NCI-H2107 treated with DMSO at 0.1 percent for 48 hours (cell line): ENCODE data around the gene CWC27.

ENCODE experiments used
- DNase-seq: peaks from one replicate; lab custom pipeline; 2025; ENCODE audit not compliant: unreplicated experiment; lab: John Stamatoyannopoulos, UW

The CWC27 gene

DNA sequence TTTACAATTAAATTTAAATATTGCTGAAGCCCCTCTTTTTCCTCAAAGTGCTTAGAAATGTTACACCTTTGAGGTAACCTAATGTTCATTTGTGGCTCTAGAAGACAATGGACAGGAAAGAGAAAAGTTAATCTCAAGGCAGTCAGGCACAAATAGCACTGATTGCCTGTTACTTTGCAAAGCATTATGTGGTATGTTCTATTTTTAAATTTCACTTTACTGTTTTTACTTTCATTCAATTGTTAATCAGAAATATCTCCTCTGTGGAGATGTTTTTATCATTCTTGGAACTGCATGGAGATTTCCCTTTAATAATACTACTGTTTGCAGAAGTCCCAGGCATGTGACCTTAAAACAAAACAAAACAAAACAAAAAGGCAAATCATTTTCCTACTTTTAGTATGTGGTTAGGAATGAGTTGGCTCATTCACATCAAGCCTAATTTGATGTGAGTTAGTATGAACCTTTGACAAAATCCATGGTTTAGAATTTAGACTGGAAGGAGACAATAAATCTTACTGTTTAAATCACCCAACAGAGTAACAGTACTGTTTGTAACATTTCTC, 67.5 kb downstream of the CWC27 start:
- DNase-seq: no peak

DNA sequence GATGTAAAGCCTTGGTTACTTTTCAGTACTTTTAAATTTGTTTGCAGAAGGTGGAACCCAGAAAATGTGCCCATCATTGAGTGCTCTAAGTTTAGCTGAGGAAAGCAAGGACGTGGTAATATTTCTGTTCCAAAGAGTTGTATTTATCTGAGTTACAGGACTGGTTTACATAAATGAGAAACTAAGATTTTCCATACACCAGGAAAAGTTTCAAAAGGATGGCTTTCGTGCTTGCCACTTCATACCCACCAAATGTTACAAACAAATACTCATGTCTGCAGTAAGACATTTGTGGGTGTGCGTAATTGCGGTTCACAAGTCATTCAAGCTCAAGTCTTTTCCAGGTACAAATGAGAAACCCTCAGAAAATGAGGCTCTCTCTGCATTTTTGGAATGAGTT, 68.1 kb downstream of the CWC27 start:
- no peak for DNase-seq

DNA sequence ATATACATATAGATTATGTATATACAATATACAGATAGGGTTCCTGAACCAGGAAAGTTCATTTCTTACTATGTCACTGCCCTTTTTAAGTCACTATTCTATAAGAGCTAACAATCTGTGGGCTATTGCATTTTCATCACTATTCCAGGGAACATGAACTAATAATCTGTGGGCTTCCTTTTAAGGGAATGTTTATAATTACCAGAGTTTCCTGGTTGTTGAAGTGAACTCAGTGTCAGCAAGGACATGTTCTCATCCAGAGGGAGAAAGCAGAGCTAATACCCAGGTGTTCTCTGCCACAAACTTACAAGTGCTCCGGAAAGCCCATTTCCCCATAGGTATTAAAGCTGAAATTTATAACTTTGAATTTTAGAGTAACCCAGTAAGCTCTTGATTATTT, 69.6 kb downstream of the CWC27 start:
- no peak for DNase-seq

DNA sequence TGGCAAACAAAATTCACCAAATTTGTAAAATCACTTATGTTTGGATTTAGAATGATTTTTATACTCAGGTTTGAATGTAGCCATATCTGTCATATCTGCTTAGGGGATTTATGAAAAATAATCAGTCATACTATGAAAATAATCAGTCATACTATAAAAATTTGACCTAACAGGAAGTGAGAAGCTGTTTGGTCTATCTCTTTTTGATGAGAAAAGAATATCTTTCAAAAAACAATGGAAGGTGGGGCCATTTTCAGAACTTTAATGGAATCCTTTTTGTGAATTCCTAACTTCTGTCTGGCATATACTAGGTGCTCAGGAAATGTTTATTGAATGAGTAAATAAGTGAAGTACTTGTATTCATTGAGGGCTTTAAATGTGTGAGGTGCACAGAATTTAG, 70.1 kb downstream of the CWC27 start:
- DNase-seq: no peak

DNA sequence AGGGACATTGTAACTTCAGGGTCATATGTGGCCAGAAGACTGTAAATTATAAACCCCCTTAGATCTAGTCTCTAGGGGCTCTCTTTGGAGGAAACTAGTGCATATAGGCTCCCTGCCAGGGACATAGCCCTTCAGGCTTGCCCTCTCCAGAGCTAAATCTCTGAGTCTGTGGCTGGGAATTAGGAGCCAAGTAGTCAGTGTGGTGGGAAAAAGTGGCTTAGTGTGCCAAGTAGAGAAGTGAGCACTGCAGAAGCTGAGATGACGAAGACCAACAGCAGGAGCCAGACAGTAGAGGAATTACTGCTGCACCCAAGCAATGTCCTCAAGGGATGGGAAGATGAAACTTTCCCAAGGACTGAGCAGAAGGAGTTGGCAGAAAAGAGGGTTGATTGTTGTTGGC, 71.2 kb downstream of the CWC27 start:
- no peak for DNase-seq

DNA sequence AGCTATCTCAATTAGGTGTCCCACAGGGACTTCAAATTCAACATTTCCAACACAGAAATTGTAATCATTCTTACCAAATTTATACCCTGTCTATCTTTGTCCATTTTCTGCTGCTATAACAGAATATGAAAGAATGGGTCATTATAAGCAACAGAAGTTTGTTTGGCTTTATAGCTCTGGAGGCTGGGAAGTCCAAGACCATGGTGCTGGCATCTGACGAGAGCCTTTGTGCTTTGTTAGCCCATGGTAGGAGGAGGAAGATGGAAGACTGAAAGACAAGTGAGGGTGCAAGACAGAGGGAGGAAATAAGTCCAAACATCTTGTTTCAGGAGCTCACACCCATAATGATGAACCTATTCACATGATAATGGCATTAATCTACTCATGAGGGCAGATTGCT, 72.2 kb downstream of the CWC27 start:
- DNase-seq: no peak

DNA sequence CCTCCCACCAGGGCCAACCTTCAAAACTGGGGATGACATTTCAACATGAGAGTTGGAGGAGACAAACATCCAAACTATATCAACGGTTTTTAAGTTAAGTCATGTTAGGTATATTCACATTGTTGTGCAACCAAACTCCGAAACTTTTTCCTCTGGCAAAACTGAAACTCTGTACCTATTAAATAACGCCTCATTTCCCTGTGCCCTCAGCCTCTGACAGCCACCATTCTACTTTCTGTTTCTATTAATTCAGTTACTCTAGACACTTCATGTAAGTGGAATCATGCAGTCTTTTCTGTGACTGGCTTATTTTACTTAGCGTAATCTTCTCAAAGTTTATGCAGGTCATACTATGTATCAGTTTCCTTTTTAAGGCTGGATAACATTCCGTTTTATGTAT, 85.0 kb downstream of the CWC27 start:
- DNase-seq: no peak

DNA sequence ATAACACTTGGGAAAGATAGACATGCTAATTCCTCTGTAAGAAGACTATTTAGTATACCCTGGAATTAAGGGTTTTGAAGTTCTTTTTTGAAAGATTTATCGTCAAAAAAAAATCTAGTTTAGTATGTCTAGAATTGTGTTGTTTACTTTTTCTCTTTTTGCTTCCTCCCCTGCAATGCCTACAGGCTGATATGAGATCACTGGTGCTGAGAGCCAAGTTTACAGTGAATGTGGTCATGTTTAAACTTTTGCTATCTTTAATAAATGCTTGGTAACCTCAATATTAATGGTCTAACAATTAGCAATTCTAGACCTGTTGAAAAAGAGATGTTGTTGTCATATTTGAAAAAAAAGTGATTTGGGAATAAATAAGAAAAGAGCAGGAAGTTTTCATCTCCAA, 86.1 kb downstream of the CWC27 start:
- no peak for DNase-seq

DNA sequence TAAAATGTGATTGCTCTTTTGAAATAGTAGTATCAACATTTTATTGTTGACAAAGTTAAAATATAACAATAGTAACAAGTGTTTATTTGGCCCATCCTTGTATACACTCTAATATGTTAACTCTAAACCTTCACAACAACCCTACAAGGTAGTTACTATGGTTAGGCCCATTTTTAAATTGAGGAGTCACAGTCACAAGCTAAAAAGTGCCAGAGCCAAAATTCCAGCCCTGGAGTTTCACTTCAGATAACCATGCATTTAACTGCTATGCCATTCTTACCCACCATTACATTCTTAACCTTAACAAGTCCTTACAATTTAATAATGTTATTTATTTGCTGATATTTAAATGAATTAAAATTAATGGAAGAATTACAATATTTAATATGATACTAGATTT, 91.2 kb downstream of the CWC27 start:
- no peak for DNase-seq

DNA sequence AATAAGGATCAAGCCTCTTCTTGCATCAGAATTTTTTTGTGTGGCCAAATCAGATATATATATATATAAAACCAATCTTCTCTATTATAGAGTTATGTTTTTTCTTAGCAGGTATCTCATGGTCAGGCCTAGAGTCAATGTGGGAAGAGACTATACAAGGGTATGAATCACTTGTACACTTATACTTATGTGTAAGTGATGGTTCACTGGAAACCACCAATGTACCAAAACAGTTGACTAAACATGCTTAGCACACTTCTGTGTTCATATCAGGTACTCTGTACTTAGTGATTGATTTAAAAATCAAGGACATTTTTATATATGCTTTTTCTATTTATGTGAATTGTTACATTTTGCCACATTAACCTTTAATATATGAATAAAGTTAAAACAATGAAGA, 92.6 kb downstream of the CWC27 start:
- DNase-seq: no peak

DNA sequence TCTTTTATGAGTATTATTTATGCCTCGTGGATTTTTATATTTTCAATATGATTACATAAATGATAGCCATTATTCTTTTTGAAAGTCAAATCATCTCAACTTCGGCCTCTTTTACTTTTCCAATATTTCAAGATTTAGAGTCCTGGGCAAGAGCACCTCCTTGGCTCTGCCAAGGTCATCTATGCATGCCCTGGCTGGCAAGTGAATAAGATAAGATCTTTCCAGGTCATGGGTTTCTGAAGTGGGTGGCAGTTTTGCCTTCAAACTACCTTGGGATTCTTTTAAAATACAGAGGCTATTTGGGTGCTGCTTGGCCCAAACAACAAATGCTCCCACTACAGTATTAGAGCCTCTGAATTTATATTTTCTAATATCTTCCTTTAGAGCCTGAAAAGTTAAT, 95.4 kb downstream of the CWC27 start:
- no peak for DNase-seq

DNA sequence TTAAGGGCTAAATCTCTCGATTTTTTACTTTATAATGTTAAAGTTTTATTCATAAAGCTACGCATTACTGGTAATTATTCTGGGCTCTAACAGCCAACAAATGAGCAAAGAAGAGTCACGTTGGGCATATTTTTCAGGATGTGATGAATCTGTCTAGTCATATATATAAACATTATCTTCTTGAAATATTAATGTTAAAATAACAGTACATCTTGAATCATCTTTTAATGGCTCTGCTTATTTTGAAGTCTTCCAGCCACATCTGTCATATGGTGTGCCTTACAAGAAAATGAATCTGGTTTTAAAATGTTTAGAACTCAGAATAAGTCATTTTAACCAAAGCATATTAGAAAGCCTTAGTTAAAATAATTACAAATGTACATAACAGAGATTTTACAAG, 96.9 kb downstream of the CWC27 start:
- DNase-seq: no peak

DNA sequence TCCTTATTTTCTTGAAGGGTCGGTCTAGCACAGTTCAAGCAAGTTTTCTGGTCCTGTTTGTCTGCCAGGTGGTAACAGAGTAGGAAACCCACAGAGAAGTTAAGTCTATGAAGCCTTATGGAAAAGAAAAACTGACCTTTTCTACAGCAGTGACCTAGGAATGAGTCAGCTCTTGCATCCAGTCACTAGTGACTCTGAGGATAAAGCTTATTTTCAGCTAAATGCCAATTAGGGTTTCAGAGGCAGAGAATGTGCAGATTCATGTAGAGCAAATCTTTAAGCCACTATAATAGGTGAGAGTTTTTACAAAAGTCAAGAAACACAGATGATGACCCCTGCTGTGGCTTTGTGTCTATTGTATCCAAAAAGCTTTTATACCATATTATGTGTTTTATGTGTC, 100.7 kb downstream of the CWC27 start:
- DNase-seq: no peak

DNA sequence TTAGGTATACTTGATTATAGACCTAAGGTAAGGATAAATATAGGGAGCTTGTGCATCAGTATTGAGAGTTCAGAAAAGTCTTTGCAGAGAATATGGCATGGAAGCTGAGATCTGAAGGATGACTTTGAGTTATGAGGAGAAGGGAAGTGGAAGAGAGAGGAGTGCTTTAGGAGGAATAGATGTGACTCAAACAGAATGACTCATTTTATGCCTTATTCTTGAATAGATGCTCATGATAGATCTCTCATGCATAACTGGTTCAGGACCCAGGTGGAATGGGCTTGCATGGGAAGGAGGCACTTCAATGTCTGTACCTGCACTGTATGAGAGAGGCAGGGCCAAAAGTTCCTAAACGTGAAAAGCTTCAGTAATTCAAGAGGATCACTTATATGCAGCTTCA, 103.3 kb downstream of the CWC27 start:
- DNase-seq: no peak

DNA sequence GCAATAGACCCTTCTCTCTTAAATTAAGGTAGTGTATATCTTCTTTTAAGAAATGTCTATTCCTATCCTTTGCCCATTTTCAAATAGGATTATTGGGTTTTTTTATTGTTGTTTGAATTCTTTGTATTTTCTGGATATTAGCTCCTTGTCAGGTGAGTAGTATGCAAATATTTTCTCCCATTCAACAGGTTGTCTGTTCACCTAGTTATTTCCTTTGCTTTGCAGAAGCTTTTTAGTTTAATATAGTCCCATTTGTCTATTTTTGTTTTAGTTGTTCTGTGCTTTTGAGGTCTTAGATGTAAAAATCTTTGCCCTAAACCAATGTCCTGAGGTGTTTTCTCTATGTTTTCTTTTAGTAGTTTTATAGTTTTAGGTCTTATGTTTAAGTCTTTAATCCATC, 104.7 kb downstream of the CWC27 start:
- no peak for DNase-seq

DNA sequence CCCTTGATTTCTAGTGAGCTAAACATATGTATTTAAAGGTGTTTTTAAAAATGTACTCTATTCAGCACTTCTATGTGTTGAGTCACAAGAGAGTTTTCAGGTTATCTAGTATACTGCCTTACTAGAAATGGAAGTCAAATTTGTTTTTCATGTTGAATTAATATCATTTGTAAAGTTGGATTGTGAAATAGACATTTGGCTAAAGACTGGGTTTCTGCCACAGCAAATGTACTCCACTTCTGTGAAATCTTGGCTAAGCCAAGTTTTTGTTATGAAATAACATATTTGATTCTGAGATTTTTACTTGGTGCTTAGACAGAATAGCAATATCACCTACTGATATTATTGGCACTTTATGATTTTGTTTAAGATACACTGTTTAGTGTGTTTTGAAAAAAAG, 106.0 kb downstream of the CWC27 start:
- no peak for DNase-seq

DNA sequence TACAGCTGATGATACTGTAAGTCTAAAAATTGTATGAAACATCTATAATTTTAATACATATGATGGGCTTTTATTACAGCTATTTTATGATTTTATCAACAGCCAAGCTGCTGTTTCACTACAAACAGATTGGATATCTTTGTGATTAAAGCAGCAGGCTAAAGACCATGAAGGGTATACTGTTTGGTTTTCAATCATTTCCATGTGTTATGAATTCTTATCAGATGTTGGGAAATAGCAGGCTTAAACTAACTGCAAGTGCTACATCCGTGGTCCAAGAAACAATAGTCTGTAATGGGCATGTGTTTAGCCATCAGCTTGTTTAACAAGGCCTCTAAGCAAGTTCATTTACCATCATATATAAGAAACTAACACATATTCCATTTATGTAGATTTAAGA, 107.5 kb downstream of the CWC27 start:
- DNase-seq: no peak

DNA sequence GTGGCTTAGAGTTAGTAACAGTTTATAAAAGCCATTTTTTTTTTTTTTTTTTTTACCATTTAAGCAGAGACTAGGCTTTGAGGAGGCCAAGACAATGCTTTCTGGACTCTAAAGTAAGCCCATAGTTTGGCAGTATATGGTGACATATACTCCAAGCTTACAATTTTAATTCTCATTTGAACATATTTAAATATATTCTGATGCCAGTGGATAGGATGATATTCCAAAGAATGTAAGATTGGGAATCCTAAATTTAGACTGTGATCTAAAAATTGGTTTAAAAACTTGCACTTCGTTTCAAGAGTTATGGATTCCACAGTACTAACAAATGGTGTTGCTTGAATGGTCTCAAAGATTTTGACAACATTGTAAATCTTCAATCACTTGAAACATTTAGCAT, 112.1 kb downstream of the CWC27 start:
- DNase-seq: no peak

DNA sequence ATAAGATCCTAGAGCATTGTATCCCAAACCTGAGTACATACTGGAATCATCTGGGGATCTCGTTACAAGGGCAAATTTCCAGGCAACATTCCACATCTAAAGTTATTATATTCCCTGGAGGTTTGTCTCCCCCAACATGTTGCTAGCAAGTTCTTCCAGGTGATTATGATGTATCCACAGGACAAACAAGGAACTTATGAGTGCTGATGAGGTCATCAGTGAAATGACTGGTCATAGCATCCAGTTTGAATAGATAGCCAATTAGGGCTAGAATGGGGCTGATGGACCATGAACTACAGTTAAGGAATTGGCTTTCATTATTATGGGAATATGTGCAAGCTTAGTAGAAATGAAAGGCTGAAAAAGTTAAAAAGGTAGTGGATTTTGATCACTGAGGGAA, 115.2 kb downstream of the CWC27 start:
- no peak for DNase-seq

DNA sequence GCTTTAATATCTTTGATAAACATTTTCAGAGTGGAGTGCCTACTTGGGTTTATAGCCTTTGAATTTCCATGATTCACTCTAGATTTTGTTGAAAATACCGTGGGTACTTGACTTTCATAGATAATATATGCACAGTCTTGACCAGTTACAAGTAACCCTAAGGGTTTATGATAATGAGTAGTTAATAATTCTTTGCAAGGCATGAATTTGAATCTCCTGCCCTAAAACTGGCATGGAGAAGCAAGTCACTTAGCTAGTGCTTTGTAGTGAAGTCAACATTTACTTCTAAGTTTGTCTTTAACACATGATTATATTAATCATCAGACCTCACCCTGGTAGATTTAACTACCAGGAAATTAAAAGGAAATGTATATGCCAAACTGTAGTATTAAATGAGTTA, 115.8 kb downstream of the CWC27 start:
- no peak for DNase-seq

DNA sequence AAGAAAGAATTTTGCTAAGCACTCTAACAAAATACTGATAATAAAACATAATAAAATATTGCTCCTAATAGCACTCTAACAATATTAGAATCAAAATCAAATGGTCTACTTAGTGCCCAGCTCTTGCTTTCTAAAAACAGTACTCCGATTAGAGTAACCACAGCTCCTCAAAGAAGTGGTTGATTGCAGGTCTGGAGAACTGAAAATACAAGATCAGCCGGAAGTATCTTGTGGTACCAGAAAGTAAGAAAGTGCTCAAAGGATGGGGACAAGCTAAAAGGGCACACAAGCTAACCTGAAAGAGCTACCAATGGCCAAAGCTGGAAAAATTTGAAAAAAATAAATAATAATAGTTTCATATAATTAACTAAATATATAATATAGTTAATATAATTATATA, 119.2 kb downstream of the CWC27 start:
- DNase-seq: no peak

DNA sequence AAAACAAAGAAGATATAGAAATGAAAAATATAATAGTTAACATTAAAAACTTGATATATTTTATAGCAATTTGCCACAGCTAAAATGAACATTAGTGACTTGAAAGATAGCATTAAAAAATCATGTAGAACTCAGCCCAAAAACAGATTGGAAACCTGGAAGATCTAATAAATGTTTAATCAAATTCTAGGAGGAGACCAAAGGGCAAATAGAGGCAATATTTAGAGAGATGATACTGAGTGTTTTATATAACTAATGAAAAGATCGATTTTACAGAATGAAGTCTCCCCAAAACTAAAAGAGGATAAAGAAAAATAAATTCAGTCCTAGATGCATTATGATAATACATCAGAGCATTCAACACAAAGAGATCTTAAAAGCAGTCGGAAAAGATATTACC, 127.0 kb downstream of the CWC27 start:
- DNase-seq: no peak

DNA sequence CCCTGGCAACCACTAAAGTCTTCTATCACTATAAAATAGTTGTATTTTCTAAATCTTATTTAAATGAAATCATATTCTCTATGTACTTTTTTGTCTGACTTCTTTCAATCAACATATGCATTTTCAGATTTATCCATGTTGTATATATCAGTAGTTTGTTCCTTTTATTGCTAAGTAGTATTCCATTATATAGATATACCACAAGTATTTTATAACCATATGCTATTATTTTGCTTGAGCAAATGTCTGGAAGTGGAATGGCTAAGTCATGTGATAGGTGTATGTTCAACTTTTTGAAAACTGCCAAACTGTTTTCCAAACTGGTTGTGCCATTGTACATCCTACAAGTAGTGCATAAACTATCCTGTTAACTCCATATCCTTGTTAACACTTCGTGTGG, 131.1 kb downstream of the CWC27 start:
- DNase-seq: no peak

DNA sequence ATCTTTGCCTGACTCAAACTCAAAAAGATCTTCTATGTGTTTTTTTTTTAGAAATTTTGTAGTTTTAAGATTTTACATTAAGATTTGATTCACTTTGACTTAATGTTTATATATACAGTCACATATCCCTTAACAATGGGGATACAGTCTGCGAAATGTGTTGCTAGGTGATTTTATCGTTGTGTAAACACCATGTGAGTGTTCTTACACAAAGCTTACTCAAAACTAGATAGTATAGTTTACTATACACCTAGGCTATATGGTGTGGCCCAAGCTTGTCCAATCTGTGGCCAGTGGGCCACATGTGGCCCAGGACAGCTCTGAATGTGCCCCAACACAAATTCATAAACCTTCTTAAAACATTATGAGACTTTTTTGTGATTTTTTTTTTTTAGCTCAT, 131.9 kb downstream of the CWC27 start:
- no peak for DNase-seq
